ENCODE results near the gene CCDC106.
A peak's percentile ranks its signal among the peaks of the same experiment; 100 is the strongest.

Gene CCDC106

GRCh38 chr19:55643003-55643886 lies 4.8 kb upstream of the CCDC106 start, which contains the start of gene ZNF581 (continued):
- TF ChIP-seq GLIS2 (tag by site-specific recombination; IDR thresholded peaks at IDR 0.05) (peak; percentile 38; the same call in 1 of the 2 replicates), ZBTB48 (tag by site-specific recombination; IDR thresholded peaks at IDR 0.05) (peak; percentile 82), ZNF670 (tag by site-specific recombination; IDR thresholded peaks at IDR 0.05; ENCODE audit: low read depth) (no peak), ZNF518A (tag by site-specific recombination; conservative IDR thresholded peaks at IDR 0.05; ENCODE audit: low read depth) (peak; percentile 48; the same call in 1 of the 2 replicates), ELK4 (IDR thresholded peaks at IDR 0.05; ENCODE audit: borderline replicate concordance, low read depth, low read length) (no peak), SP7 (tag by site-specific recombination; IDR thresholded peaks at IDR 0.05) (peak; percentile 90), ZNF645 (tag by site-specific recombination; IDR thresholded peaks at IDR 0.05) (no peak), TSHZ1 (tag by site-specific recombination; IDR thresholded peaks at IDR 0.05; ENCODE audit: borderline replicate concordance) (peak; percentile 39; the same call in 1 of the 2 replicates), OSR2 (tag by site-specific recombination; IDR thresholded peaks at IDR 0.05) (0 out of 2 replicates have a peak, but pooled peaks have one; percentile 14), ZNF140 (tag by site-specific recombination; IDR thresholded peaks at IDR 0.05) (no peak), KLF7 (tag by site-specific recombination; IDR thresholded peaks at IDR 0.05; ENCODE audit: borderline replicate concordance) (peak; percentile 100), ZNF530 (tag by site-specific recombination; IDR thresholded peaks at IDR 0.05; ENCODE audit: low read depth) (no peak), ZBTB10 (tag by site-specific recombination; IDR thresholded peaks at IDR 0.05) (peak; percentile 96), ZNF624 (tag by site-specific recombination; IDR thresholded peaks at IDR 0.05) (no peak), ZNF280D (tag by site-specific recombination; IDR thresholded peaks at IDR 0.05) (peak; percentile 74; the same call in 1 of the 2 replicates), ZBTB26 (tag by site-specific recombination; optimal IDR thresholded peaks at IDR 0.05) (peak; percentile 83), REPIN1 (tag by site-specific recombination; IDR thresholded peaks at IDR 0.05; ENCODE audit: low read depth) (0 out of 2 replicates have a peak, but pooled peaks have one; percentile 22), ZNF366 (tag by site-specific recombination; conservative IDR thresholded peaks at IDR 0.05) (peak; percentile 78), YY1 (tag by site-specific recombination; IDR thresholded peaks at IDR 0.05) (peak; percentile 76)
